ENCODE data around the gene ACSF2. TPM values are rescaled to one million over a fixed set of nuclear protein-coding genes. Genes with fewer than 3 reads are reported as not detected.

The ACSF2 gene
- total RNA-seq, 1 donor from 2014 or later: 28.8 TPM

GRCh38 chr17:50440172-50440837 lies 14.3 kb downstream of the ACSF2 start:
- peaks cover 2% of the 10 kb centered on the region for H3K4me1 Mint-ChIP-seq
- Histone ChIP-seq H3K9me3 (ENCODE audit: low read depth) (no peaks in the 10 kb centered on the region), H3K79me2 (ENCODE audit: low read depth) (no peaks in the 10 kb centered on the region), H2AFZ (replicated peaks) (no peak overlapping the region), H3K4me2 (no peak overlapping the region), H4K20me1 (ENCODE audit: low read depth) (no peaks in the 10 kb centered on the region), H3K9ac (no peak overlapping the region), H3K36me3 (no peaks in the 10 kb centered on the region), H3K4me1 (no peaks in the 10 kb centered on the region), H3K27ac (no peak overlapping the region), H3F3A (ENCODE audit: low read depth) (no peaks in the 10 kb centered on the region), H3K27me3 (no peaks in the 10 kb centered on the region), H3K4me3 (no peak overlapping the region)
- no peak overlapping the region for H3K4me3 Mint-ChIP-seq
- DNase-seq (ENCODE audit: low spot score): no peak
- H3K36me3 Mint-ChIP-seq: peaks cover 2% of the 10 kb centered on the region
- H3K27ac Mint-ChIP-seq: peak overlapping the region; percentile 88
- H3K9me3 Mint-ChIP-seq: no peaks in the 10 kb centered on the region
- H3K27me3 Mint-ChIP-seq (ENCODE audit: insufficient read depth, low read depth): no peaks in the 10 kb centered on the region
- no peak for TF ChIP-seq CTCF (IDR thresholded peaks at IDR 0.05)
- TF ChIP-seq EZH2 (IDR thresholded peaks at IDR 0.05): no peak
- no peak for TF ChIP-seq EZH2phosphoT487 (IDR thresholded peaks at IDR 0.05)

- H3K4me1 ChIP-seq: no peaks in the 10 kb centered on the region
- Mint-ChIP-seq H3K4me3 (no peak overlapping the region), H3K4me1 (peaks cover 2% of the 10 kb centered on the region), H3K36me3 (peaks cover 2% of the 10 kb centered on the region), H3K27ac (peak overlapping the region; percentile 88), H3K27me3 (ENCODE audit: insufficient read depth, low read depth) (no peaks in the 10 kb centered on the region), H3K9me3 (no peaks in the 10 kb centered on the region)
- H3K4me3 ChIP-seq: no peak overlapping the region
- no peak for DNase-seq (ENCODE audit: low spot score)
- TF ChIP-seq EZH2phosphoT487 (IDR thresholded peaks at IDR 0.05): no peak
- no peak for TF ChIP-seq EZH2 (IDR thresholded peaks at IDR 0.05)
- TF ChIP-seq CTCF (IDR thresholded peaks at IDR 0.05): no peak
- no peaks in the 10 kb centered on the region for H4K20me1 ChIP-seq (ENCODE audit: low read depth)
- no peaks in the 10 kb centered on the region for H3K36me3 ChIP-seq
- no peaks in the 10 kb centered on the region for H3K27me3 ChIP-seq
- H3K79me2 ChIP-seq (ENCODE audit: low read depth): no peaks in the 10 kb centered on the region
- H3K4me2 ChIP-seq: no peak overlapping the region
- no peaks in the 10 kb centered on the region for H3K9me3 ChIP-seq (ENCODE audit: low read depth)
- H2AFZ ChIP-seq (replicated peaks): no peak overlapping the region
- no peak overlapping the region for H3K27ac ChIP-seq
- no peak overlapping the region for H3K9ac ChIP-seq
- H3F3A ChIP-seq (ENCODE audit: low read depth): no peaks in the 10 kb centered on the region
Observed at GRCh38 chr17:50440838-50441829, 15.1 kb downstream of the ACSF2 start.

GRCh38 chr17:50443505-50443974 lies 17.5 kb downstream of the ACSF2 start:
- Mint-ChIP-seq H3K4me3 (no peak overlapping the region), H3K27ac (no peak overlapping the region), H3K4me1 (peaks cover 2% of the 10 kb centered on the region), H3K36me3 (no peaks in the 10 kb centered on the region), H3K27me3 (ENCODE audit: insufficient read depth, low read depth) (no peaks in the 10 kb centered on the region), H3K9me3 (no peaks in the 10 kb centered on the region)
- Histone ChIP-seq H3K4me1 (no peaks in the 10 kb centered on the region), H3K36me3 (no peaks in the 10 kb centered on the region), H3K4me3 (no peak overlapping the region), H4K20me1 (ENCODE audit: low read depth) (no peaks in the 10 kb centered on the region), H3K9ac (no peak overlapping the region), H3K27ac (no peak overlapping the region), H3K27me3 (no peaks in the 10 kb centered on the region), H3K4me2 (no peak overlapping the region), H3K9me3 (ENCODE audit: low read depth) (no peaks in the 10 kb centered on the region), H3K79me2 (ENCODE audit: low read depth) (no peaks in the 10 kb centered on the region), H2AFZ (replicated peaks) (no peak overlapping the region), H3F3A (ENCODE audit: low read depth) (no peaks in the 10 kb centered on the region)
- DNase-seq (ENCODE audit: low spot score): no peak
- TF ChIP-seq EZH2phosphoT487 (IDR thresholded peaks at IDR 0.05) (no peak), EZH2 (IDR thresholded peaks at IDR 0.05) (no peak), CTCF (IDR thresholded peaks at IDR 0.05) (no peak)

Measured in neural progenitor cell (in vitro differentiated cells).